ENCODE measurements around the gene INMT.

INMT gene

GRCh38 chr7:30745261-30745941 lies 6.5 kb upstream of the INMT start:
- H3K4me3 ChIP-seq (ENCODE audit: low read depth, low read length): no peak overlapping the region
- no peak for DNase-seq (ENCODE audit: low read depth)
- no peak for TF ChIP-seq CTCF (IDR thresholded peaks at IDR 0.05; ENCODE audit: insufficient read depth, low read depth, low read length, missing control alignments)

- no peak for TF ChIP-seq CTCF (IDR thresholded peaks at IDR 0.05; ENCODE audit: insufficient read depth, low read depth, low read length, missing control alignments)
- DNase-seq (ENCODE audit: low read depth): no peak
- no peak overlapping the region for H3K4me3 ChIP-seq (ENCODE audit: low read depth, low read length)
These were observed 1.9 kb upstream of the INMT start for GRCh38 chr7:30750010-30750409.

GRCh38 chr7:30750683-30751650 lies 968 bp upstream of the INMT start:
- TF ChIP-seq CTCF (IDR thresholded peaks at IDR 0.05; ENCODE audit: insufficient read depth, low read depth, low read length, missing control alignments): no peak
- H3K4me3 ChIP-seq (ENCODE audit: low read depth, low read length): no peak overlapping the region
- no peak for DNase-seq (ENCODE audit: low read depth)

- no peak for TF ChIP-seq CTCF (IDR thresholded peaks at IDR 0.05; ENCODE audit: insufficient read depth, low read depth, low read length, missing control alignments)
- H3K4me3 ChIP-seq (ENCODE audit: low read depth, low read length): no peak overlapping the region
These were observed 549 bp downstream of the INMT start for GRCh38 chr7:30752484-30752883.

GRCh38 chr7:30752979-30753378 lies 1.0 kb downstream of the INMT start:
- TF ChIP-seq CTCF (IDR thresholded peaks at IDR 0.05; ENCODE audit: insufficient read depth, low read depth, low read length, missing control alignments): no peak
- H3K4me3 ChIP-seq (ENCODE audit: low read depth, low read length): no peak overlapping the region
- DNase-seq (ENCODE audit: low read depth): no peak

More at GRCh38 chr7:30752484-30752883, 549 bp downstream of the INMT start:
- DNase-seq (ENCODE audit: low read depth): no peak

GRCh38 chr7:30754315-30754877 lies 2.5 kb downstream of the INMT start:
- no peak overlapping the region for H3K4me3 ChIP-seq (ENCODE audit: low read depth, low read length)
- TF ChIP-seq CTCF (IDR thresholded peaks at IDR 0.05; ENCODE audit: insufficient read depth, low read depth, low read length, missing control alignments): no peak
- DNase-seq (ENCODE audit: low read depth): no peak

Measured in GM12865 (cell line).